ENCODE results near the gene DCK.
"Not testable (repeated sequence)": the region's sequence is repeated elsewhere in the genome, so short reads cannot be mapped to it uniquely, and the experiment has no call there.

DNA sequence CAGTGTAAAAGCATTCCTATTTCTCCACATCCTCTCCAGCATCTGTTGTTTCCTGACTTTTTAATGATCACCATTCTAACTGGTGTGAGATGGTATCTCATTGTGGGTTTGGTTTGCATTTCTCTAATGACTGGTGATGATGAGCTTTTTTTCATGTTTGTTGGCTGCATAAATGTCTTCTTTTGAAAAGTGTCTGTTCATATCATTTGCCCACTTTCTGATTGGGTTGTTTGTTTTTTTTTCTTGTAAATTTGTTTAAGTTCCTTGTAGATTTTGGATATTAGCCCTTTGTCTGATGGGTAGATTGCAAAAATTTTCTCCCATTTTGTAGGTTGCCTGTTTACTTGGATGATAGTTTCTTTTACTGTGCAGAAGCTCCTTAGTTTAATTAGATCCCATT, 6.2 kb downstream of the DCK start:
- not testable (repeated sequence) for TF ChIP-seq HDGF (IDR thresholded peaks at IDR 0.05; ENCODE audit: borderline replicate concordance); SP1 (IDR thresholded peaks at IDR 0.05); BHLHE40 (IDR thresholded peaks at IDR 0.05; ENCODE audit: borderline replicate concordance); FOXA1 (IDR thresholded peaks at IDR 0.05); ZNF384 (IDR thresholded peaks at IDR 0.05); FOXK2 (IDR thresholded peaks at IDR 0.05); SUZ12 (IDR thresholded peaks at IDR 0.05); FOXM1 (IDR thresholded peaks at IDR 0.05; ENCODE audit: borderline replicate concordance); ELF4 (IDR thresholded peaks at IDR 0.05)

Measured in HEK293T (cell line).